Neural cell (in vitro differentiated cells): ENCODE data around the gene SERPINA1. TPM values are rescaled to one million over a fixed set of nuclear protein-coding genes. Genes with fewer than 3 reads are reported as not detected.

Source experiments
- H2AFZ ChIP-seq: fragments of 200-600, 300-800 bp; sonication (generic), shearing (Covaris generic); 2 replicates; pipeline ENCODE4 v1.6.0; 2014; ENCODE audit warnings: low read depth, mild to moderate bottlenecking, antibody characterized with exemption, low read length, moderate library complexity
- H3F3A ChIP-seq: fragments of 200-600 bp; shearing (Covaris generic); 2 replicates; pipeline ENCODE4 v1.6.1; 2016; ENCODE audit warnings: mild to moderate bottlenecking, moderate library complexity, mixed read lengths, antibody characterized with exemption, low read length; ENCODE audit not compliant: insufficient read depth, poor library complexity, severe bottlenecking
- H3K27ac ChIP-seq: fragments of 200-600, 300-800 bp; sonication (generic), shearing (Covaris generic); 2 replicates; pipeline ENCODE4 v1.5.1; 2014; ENCODE audit warnings: mild to moderate bottlenecking, low read length, moderate library complexity
- H3K27me3 ChIP-seq: fragments of 300-800, 200-600 bp; sonication (generic), shearing (Covaris generic); 2 replicates; pipeline ENCODE4 v1.6.0; 2014; ENCODE audit warnings: mild to moderate bottlenecking, low read depth, low read length, moderate library complexity; ENCODE audit not compliant: insufficient read depth
- H3K36me3 ChIP-seq: fragments of 300-800, 200-600 bp; sonication (generic), shearing (Covaris generic); 2 replicates; pipeline ENCODE4 v1.5.1; 2014; ENCODE audit warnings: mild to moderate bottlenecking, antibody characterized with exemption, low read length, moderate library complexity; ENCODE audit not compliant: insufficient read depth
- H3K4me2 ChIP-seq: fragments of 300-800, 200-600 bp; sonication (generic), shearing (Covaris generic); 2 replicates; pipeline ENCODE4 v1.6.0; 2014; ENCODE audit warnings: mild to moderate bottlenecking, low read length
- H3K4me3 ChIP-seq: fragments of 300-800, 200-600 bp; sonication (generic), shearing (Covaris generic); 2 replicates; pipeline ENCODE4 v1.5.1; 2014; ENCODE audit warnings: mild to moderate bottlenecking, low read length, moderate library complexity
- H3K79me2 ChIP-seq: fragments of 200-600 bp; shearing (Covaris generic); replicated peaks from 2 replicates; pipeline ENCODE4 v1.6.0; 2014; ENCODE audit warnings: mild to moderate bottlenecking, low read length, moderate library complexity; ENCODE audit not compliant: insufficient read depth
- H3K9ac ChIP-seq: fragments of 300-800, 200-600 bp; sonication (generic), shearing (Covaris generic); 2 replicates; pipeline ENCODE4 v1.6.1; 2016; ENCODE audit warnings: mild to moderate bottlenecking, low read length, mixed read lengths
- H3K9me2 ChIP-seq: fragments of 200-600 bp; shearing (Covaris generic); 2 replicates; pipeline ENCODE4 v1.6.1; 2016; ENCODE audit warnings: mild to moderate bottlenecking, low read length, mixed read lengths; ENCODE audit not compliant: insufficient read depth
- H3K9me3 ChIP-seq: fragments of 200-600, 300-800 bp; sonication (generic), shearing (Covaris generic); 2 replicates; pipeline ENCODE4 v1.6.1; 2016; ENCODE audit warnings: mild to moderate bottlenecking, mixed run types, low read length, moderate library complexity, mixed read lengths
- H4K20me1 ChIP-seq: fragments of 200-600 bp; shearing (Covaris generic); 2 replicates; pipeline ENCODE4 v1.6.1; 2016; ENCODE audit warnings: mild to moderate bottlenecking, mixed run types; ENCODE audit not compliant: insufficient read depth
- EP300 ChIP-seq: fragments of 450-650 bp; conservative IDR thresholded peaks from 2 replicates; pipeline ENCODE4 v1.6.1; 2014; ENCODE audit warnings: antibody characterized with exemption, mild to moderate bottlenecking, moderate library complexity; ENCODE audit not compliant: poor library complexity, severe bottlenecking
- EZH2 ChIP-seq: fragments of 200-600, 300-800 bp; shearing (Covaris generic), sonication (generic); IDR thresholded peaks from 2 replicates; pipeline ENCODE4 v1.6.1; 2014; ENCODE audit warnings: antibody characterized with exemption, low read length, borderline replicate concordance, mild to moderate bottlenecking; ENCODE audit not compliant: insufficient read depth, poor library complexity, severe bottlenecking
- MXI1 ChIP-seq: fragments of 450-650 bp; conservative IDR thresholded peaks from 2 replicates; pipeline ENCODE4 v1.6.1; 2014; ENCODE audit warnings: antibody characterized with exemption, mild to moderate bottlenecking; ENCODE audit not compliant: poor library complexity, severe bottlenecking
- POLR2AphosphoS5 ChIP-seq: IDR thresholded peaks from 2 replicates; pipeline ENCODE4 v1.6.1; 2012
- RAD21 ChIP-seq: fragments of 450-650 bp; conservative IDR thresholded peaks from 2 replicates; pipeline ENCODE4 v1.6.1; 2014; ENCODE audit warnings: antibody characterized with exemption, mild to moderate bottlenecking, moderate library complexity
- SMC3 ChIP-seq: fragments of 450-650 bp; conservative IDR thresholded peaks from 2 replicates; pipeline ENCODE4 v1.6.1; 2014; ENCODE audit warnings: antibody characterized with exemption, mild to moderate bottlenecking, moderate library complexity; ENCODE audit not compliant: poor library complexity
- TAF1 ChIP-seq: IDR thresholded peaks from 2 replicates; pipeline ENCODE4 v1.6.1; 2012; ENCODE audit warnings: low read depth
- polyA plus RNA-seq: library from polyadenylated mRNA; depleted of rRNA; stranded (reverse); fragments of >200 nt; gene quantifications from 2 replicates; pipeline ENCODE4 v1.2.3, GENCODE V29; 2014
- TF ChIP-seq, protein P1 (sequence below): fragments of 450-650 bp; IDR thresholded peaks from 2 replicates; pipeline ENCODE4 v1.5.1; 2014; ENCODE audit warnings: antibody characterized with exemption, mild to moderate bottlenecking, moderate library complexity; ENCODE audit not compliant: poor library complexity, severe bottlenecking
- TF ChIP-seq, protein P2 (sequence below): IDR thresholded peaks from 2 replicates; pipeline ENCODE4 v1.6.1; 2012; ENCODE audit warnings: borderline replicate concordance

SERPINA1 gene
- polyA plus RNA-seq, 1 donor from 2014 or later = not detected

DNA sequence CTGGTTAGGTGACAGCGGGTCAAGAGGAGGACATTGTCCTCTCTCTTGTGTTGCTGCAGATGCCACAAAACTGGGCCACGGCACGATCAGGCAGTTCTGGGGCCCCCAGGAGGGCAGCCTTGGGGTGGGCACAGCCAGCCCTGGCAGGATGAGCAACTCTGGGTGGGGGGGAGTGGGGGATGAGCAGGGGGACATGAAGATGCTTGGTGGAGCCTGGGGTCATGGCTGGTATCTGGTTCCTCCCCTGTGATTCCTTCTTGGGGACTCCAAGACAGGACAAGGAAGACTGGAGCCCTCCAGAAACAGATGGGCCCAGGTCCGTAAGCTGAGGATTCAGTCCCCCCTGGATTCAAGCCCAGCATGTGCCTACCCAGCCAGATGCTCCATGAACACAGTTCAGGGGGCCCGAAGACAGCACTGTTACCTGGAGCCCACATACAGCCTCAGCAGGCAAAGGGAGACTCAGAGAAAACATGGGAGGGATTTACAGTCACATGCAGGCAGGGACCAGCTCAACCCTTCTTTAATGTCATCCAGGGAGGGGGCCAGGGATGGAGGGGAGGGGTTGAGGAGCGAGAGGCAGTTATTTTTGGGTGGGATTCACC, 10.4 kb downstream of the SERPINA1 start:
- Histone ChIP-seq H2AFZ (no peak overlapping the region), H4K20me1 (no peaks in the 10 kb centered on the region), H3F3A (no peaks in the 10 kb centered on the region), H3K9me3 (no peaks in the 10 kb centered on the region), H3K9me2 (no peaks in the 10 kb centered on the region), H3K4me3 (no peak overlapping the region), H3K36me3 (no peaks in the 10 kb centered on the region), H3K79me2 (no peaks in the 10 kb centered on the region), H3K4me2 (no peak overlapping the region), H3K27me3 (no peaks in the 10 kb centered on the region), H3K27ac (no peak overlapping the region), H3K9ac (no peak overlapping the region)
- TF ChIP-seq, protein P1, sequence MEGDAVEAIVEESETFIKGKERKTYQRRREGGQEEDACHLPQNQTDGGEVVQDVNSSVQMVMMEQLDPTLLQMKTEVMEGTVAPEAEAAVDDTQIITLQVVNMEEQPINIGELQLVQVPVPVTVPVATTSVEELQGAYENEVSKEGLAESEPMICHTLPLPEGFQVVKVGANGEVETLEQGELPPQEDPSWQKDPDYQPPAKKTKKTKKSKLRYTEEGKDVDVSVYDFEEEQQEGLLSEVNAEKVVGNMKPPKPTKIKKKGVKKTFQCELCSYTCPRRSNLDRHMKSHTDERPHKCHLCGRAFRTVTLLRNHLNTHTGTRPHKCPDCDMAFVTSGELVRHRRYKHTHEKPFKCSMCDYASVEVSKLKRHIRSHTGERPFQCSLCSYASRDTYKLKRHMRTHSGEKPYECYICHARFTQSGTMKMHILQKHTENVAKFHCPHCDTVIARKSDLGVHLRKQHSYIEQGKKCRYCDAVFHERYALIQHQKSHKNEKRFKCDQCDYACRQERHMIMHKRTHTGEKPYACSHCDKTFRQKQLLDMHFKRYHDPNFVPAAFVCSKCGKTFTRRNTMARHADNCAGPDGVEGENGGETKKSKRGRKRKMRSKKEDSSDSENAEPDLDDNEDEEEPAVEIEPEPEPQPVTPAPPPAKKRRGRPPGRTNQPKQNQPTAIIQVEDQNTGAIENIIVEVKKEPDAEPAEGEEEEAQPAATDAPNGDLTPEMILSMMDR = no peak
- no peak for TF ChIP-seq TAF1
- TF ChIP-seq, protein P2, sequence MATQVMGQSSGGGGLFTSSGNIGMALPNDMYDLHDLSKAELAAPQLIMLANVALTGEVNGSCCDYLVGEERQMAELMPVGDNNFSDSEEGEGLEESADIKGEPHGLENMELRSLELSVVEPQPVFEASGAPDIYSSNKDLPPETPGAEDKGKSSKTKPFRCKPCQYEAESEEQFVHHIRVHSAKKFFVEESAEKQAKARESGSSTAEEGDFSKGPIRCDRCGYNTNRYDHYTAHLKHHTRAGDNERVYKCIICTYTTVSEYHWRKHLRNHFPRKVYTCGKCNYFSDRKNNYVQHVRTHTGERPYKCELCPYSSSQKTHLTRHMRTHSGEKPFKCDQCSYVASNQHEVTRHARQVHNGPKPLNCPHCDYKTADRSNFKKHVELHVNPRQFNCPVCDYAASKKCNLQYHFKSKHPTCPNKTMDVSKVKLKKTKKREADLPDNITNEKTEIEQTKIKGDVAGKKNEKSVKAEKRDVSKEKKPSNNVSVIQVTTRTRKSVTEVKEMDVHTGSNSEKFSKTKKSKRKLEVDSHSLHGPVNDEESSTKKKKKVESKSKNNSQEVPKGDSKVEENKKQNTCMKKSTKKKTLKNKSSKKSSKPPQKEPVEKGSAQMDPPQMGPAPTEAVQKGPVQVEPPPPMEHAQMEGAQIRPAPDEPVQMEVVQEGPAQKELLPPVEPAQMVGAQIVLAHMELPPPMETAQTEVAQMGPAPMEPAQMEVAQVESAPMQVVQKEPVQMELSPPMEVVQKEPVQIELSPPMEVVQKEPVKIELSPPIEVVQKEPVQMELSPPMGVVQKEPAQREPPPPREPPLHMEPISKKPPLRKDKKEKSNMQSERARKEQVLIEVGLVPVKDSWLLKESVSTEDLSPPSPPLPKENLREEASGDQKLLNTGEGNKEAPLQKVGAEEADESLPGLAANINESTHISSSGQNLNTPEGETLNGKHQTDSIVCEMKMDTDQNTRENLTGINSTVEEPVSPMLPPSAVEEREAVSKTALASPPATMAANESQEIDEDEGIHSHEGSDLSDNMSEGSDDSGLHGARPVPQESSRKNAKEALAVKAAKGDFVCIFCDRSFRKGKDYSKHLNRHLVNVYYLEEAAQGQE = no peak
- TF ChIP-seq EP300 = no peak
- TF ChIP-seq POLR2AphosphoS5 = no peak
- TF ChIP-seq SMC3 = no peak
- no peak for TF ChIP-seq MXI1

DNA sequence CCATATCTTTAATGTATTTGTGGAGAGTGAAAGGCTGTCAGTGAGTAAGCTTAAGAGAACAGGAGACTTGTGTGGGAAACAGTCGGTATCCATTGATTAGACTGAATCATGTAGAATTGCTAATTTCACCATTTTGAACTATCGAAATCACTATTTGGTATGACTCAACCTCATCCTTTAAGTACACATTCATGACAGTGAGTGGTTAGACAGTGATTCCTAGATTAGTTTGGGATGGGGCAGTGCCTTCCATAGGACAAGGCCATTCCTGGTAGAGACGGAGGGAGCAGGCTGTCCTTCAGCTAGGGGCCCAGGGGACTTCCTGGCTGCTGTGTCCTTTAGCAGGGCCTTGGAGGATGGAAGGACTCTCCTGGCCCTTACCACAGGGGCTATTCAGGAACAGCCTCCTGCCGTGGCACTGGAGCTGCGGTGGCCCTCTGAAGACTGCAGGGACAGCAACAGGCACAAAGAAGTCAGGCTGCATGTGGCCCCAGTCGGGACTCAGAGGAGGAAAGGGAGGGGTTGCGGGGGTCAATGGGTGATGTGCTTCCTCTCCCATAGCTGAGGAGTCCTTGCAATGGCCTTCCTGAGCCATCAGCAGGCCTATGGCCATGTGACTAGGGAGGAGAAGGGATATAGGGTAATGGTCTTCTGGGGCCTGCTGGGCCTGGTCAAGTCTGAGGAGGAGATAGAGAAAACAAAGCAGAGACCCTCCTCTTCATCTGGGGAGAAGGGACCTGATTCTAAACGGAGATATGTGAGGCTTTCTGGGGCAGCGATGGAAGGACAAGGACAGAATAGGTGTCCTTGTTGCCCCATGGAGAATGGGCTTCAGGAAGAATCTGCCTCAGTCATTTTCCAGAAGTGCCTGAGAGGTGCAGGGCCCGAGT, 11.2 kb downstream of the SERPINA1 start:
- H3F3A ChIP-seq = no peaks in the 10 kb centered on the region
- no peak overlapping the region for H3K4me3 ChIP-seq
- no peaks in the 10 kb centered on the region for H3K9me3 ChIP-seq
- H3K4me2 ChIP-seq = no peak overlapping the region
- no peaks in the 10 kb centered on the region for H4K20me1 ChIP-seq
- no peaks in the 10 kb centered on the region for H3K79me2 ChIP-seq
- no peak overlapping the region for H3K9ac ChIP-seq
- H3K9me2 ChIP-seq = no peaks in the 10 kb centered on the region
- no peaks in the 10 kb centered on the region for H3K27me3 ChIP-seq
- TF ChIP-seq SMC3 (no peak), TAF1 (no peak), EZH2 (no peak), EP300 (no peak), MXI1 (no peak), RAD21 (no peak), POLR2AphosphoS5 (no peak)
- TF ChIP-seq, protein P1 = no peak
- TF ChIP-seq, protein P2 = no peak
- no peak overlapping the region for H3K27ac ChIP-seq
- no peak overlapping the region for H2AFZ ChIP-seq
- H3K36me3 ChIP-seq = no peaks in the 10 kb centered on the region
